IPS DF 6.9 (cell line): ENCODE results near the gene SIGLEC8.
"Not testable (repeated sequence)": the region's sequence is repeated elsewhere in the genome, so short reads cannot be mapped to it uniquely, and the experiment has no call there.

Source experiments
- DNase-seq: peaks from one replicate; pipeline ENCODE4 v3.0.0-alpha.2; 2013; ENCODE audit warnings: low read depth, low spot score
- H3K27ac ChIP-seq: one replicate; pipeline ENCODE4 v1.5.1; 2013; ENCODE audit warnings: low read length, control low read depth
- H3K27me3 ChIP-seq: 2 replicates; pipeline ENCODE4 v1.6.1; 2013; ENCODE audit warnings: mild to moderate bottlenecking, low read length; ENCODE audit not compliant: control insufficient read depth, insufficient read depth
- H3K36me3 ChIP-seq: 2 replicates; pipeline ENCODE4 v1.6.1; 2013; ENCODE audit warnings: low read length; ENCODE audit not compliant: control insufficient read depth, insufficient read depth
- H3K4me1 ChIP-seq: 2 replicates; pipeline ENCODE4 v1.6.1; 2013; ENCODE audit warnings: low read length; ENCODE audit not compliant: control insufficient read depth, insufficient read depth
- H3K4me3 ChIP-seq: 2 replicates; pipeline ENCODE4 v1.5.1; 2013; ENCODE audit warnings: mild to moderate bottlenecking, low read length
- H3K9me3 ChIP-seq: 2 replicates; pipeline ENCODE4 v1.6.1; 2013; ENCODE audit warnings: low read length, inconsistent platforms; ENCODE audit not compliant: control insufficient read depth, insufficient read depth
- WGBS: extraction: QIAGEN DNeasy Blood & Tissue Kit; methylation state at CpG from one replicate; pipeline ENCODE4 v1.1.7; 2013; ENCODE audit warnings: mixed read lengths, missing lambda C conversion rate; ENCODE audit not compliant: insufficient read length, insufficient coverage; 5-methylcytosine and 5-hydroxymethylcytosine counted together

The SIGLEC8 gene

GRCh38 chr19:51458051-51458645, at the start of gene SIGLEC8:
Gene SIGLEC8, minus strand, starts transcription at chr19:51458454. Its CDS starts 67 bp downstream, at chr19:51458387.
- Histone ChIP-seq H3K4me3 (no peak within 1 kb of the TSS), H3K27me3 (no peaks in the 10 kb centered on the region), H3K9me3 (no peaks in the 10 kb centered on the region), H3K27ac (no peak within 1 kb of the TSS), H3K4me1 (no peaks in the 10 kb centered on the region), H3K36me3 (no peaks in the 10 kb centered on the region)
- WGBS, result no CpG with 5 or more reads among the region's 10 CpGs
- DNase-seq, result no peak

- no CpG with 5 or more reads among the region's 6 CpGs for WGBS
- Histone ChIP-seq H3K4me1 (no peaks in the 10 kb centered on the region), H3K36me3 (no peaks in the 10 kb centered on the region), H3K27ac (no peak overlapping the region), H3K4me3 (no peak overlapping the region), H3K27me3 (no peaks in the 10 kb centered on the region), H3K9me3 (no peaks in the 10 kb centered on the region)
- no peak for DNase-seq
These were observed 49.4 kb upstream of the SIGLEC8 start for GRCh38 chr19:51507640-51508058.

GRCh38 chr19:51507192-51507591, 48.9 kb upstream of the SIGLEC8 start:
- no CpG with 5 or more reads among the region's 3 CpGs for WGBS
- H3K36me3 ChIP-seq, result no peaks in the 10 kb centered on the region
- H3K27me3 ChIP-seq, result no peaks in the 10 kb centered on the region
- H3K4me1 ChIP-seq, result no peaks in the 10 kb centered on the region
- DNase-seq, result no peak
- no peak overlapping the region for H3K4me3 ChIP-seq
- H3K9me3 ChIP-seq, result no peaks in the 10 kb centered on the region
- H3K27ac ChIP-seq, result no peak overlapping the region

GRCh38 chr19:51505904-51506303, 47.6 kb upstream of the SIGLEC8 start:
- no peak for DNase-seq
- no CpG with 5 or more reads among the region's 3 CpGs for WGBS
- H3K27me3 ChIP-seq, result no peaks in the 10 kb centered on the region
- H3K9me3 ChIP-seq, result no peaks in the 10 kb centered on the region
- H3K4me3 ChIP-seq, result no peak overlapping the region
- H3K27ac ChIP-seq, result no peak overlapping the region
- no peaks in the 10 kb centered on the region for H3K36me3 ChIP-seq
- no peaks in the 10 kb centered on the region; the same call in 1 of the 2 replicates for H3K4me1 ChIP-seq

- Histone ChIP-seq H3K27ac (no peak overlapping the region), H3K27me3 (no peaks in the 10 kb centered on the region), H3K36me3 (no peaks in the 10 kb centered on the region), H3K4me1 (no peaks in the 10 kb centered on the region; the same call in 1 of the 2 replicates), H3K9me3 (no peaks in the 10 kb centered on the region), H3K4me3 (no peak overlapping the region)
- WGBS, result no CpG with 5 or more reads among the region's 3 CpGs
- no peak for DNase-seq
These were observed 45.6 kb upstream of the SIGLEC8 start for GRCh38 chr19:51503896-51504295.

- no CpG with 5 or more reads among the region's 5 CpGs for WGBS
- no peaks in the 10 kb centered on the region for H3K27me3 ChIP-seq
- no peaks in the 10 kb centered on the region for H3K36me3 ChIP-seq
- H3K9me3 ChIP-seq, result no peaks in the 10 kb centered on the region
- no peak for DNase-seq
- no peak overlapping the region for H3K27ac ChIP-seq
- no peak overlapping the region for H3K4me3 ChIP-seq
- H3K4me1 ChIP-seq, result no peaks in the 10 kb centered on the region; the same call in 1 of the 2 replicates
These were observed 45.1 kb upstream of the SIGLEC8 start for GRCh38 chr19:51503286-51503817.

GRCh38 chr19:51501594-51502263, 43.5 kb upstream of the SIGLEC8 start, which contains the start of gene SIGLEC12:
Gene SIGLEC12, minus strand, starts transcription at chr19:51501800. Its CDS starts 67 bp downstream, at chr19:51501733.
- H3K27ac ChIP-seq, result no peak within 1 kb of the TSS
- DNase-seq, result no peak
- no peaks in the 10 kb centered on the region for H3K36me3 ChIP-seq
- no peak within 1 kb of the TSS for H3K4me3 ChIP-seq
- no peaks in the 10 kb centered on the region for H3K9me3 ChIP-seq
- H3K4me1 ChIP-seq, result no peaks in the 10 kb centered on the region; the same call in 1 of the 2 replicates
- no CpG with 5 or more reads among the region's 12 CpGs for WGBS
- H3K27me3 ChIP-seq, result no peaks in the 10 kb centered on the region

- H3K36me3 ChIP-seq, H3K9me3 ChIP-seq, H3K27ac ChIP-seq, DNase-seq, H3K4me3 ChIP-seq, H3K4me1 ChIP-seq, H3K27me3 ChIP-seq: not testable (repeated sequence)
- WGBS, result no CpG with 5 or more reads among the region's 8 CpGs
These were observed 42.7 kb upstream of the SIGLEC8 start for GRCh38 chr19:51500931-51501330.

- Histone ChIP-seq H3K9me3 (no peaks in the 10 kb centered on the region), H3K4me3 (no peak overlapping the region)
- no CpG with 5 or more reads among the region's 3 CpGs for WGBS
These were observed 39.4 kb upstream of the SIGLEC8 start for GRCh38 chr19:51497666-51498065.

GRCh38 chr19:51493776-51494175, 35.5 kb upstream of the SIGLEC8 start:
- Histone ChIP-seq H3K27me3 (no peaks in the 10 kb centered on the region), H3K4me1 (no peaks in the 10 kb centered on the region), H3K4me3 (no peak overlapping the region), H3K27ac (no peak overlapping the region), H3K36me3 (no peaks in the 10 kb centered on the region), H3K9me3 (no peaks in the 10 kb centered on the region)
- WGBS, result no CpG with 5 or more reads among the region's 2 CpGs
- no peak for DNase-seq

More at GRCh38 chr19:51497666-51498065, 39.4 kb upstream of the SIGLEC8 start:
- Histone ChIP-seq H3K27ac (no peak overlapping the region), H3K36me3 (no peaks in the 10 kb centered on the region), H3K27me3 (no peaks in the 10 kb centered on the region), H3K4me1 (no peaks in the 10 kb centered on the region; the same call in 1 of the 2 replicates)
- DNase-seq, result no peak
